ENCODE measurements around the gene VWA2.

The VWA2 gene

DNA sequence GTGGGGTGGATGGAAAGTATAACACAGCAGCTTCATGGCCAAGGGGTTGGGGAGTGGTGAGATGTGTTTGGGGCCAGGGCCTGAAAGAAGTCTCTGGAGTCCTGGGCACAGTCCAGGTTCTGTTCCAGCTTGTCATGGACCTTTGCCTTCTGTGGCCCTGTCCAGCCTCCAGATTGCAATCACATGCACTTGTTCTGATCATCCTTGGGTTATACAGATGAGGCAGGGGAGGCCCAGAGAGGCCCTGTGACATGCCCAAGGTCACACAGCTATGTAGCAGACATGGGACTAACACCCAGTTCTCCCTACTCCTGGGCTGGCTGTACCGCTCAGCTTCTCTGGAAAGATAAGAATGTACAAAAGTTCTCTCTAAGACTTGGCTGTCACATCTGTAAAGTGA, 11.7 kb downstream of the VWA2 start:
- no peak for DNase-seq

- DNase-seq: no peak
Measured at GRCh38 chr10:114252092-114252491, 13.0 kb downstream of the VWA2 start.

GRCh38 chr10:114252883-114253282, 13.8 kb downstream of the VWA2 start:
- no peak for DNase-seq

DNA sequence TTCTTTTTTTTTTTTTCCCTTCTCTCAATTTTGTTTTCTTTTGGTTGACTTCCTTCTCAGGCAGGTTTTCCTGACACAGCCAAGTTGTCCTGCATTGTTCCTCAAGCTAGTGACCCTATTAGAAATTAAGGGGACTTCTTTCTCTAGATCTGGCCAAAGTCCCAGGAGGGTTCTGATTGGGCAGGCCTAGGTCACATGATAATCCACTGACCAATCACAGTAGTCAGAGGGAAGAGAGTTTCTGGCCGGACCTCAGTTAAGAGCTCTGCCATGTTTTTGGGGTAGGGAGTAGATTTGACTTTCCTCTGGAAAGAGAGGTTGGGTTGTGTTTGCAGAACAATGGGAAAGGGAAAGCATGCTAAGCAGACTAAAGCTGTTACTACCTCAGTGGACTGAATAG, 16.2 kb downstream of the VWA2 start:
- no peak for DNase-seq

- DNase-seq: no peak
Measured at GRCh38 chr10:114256008-114256765, 17.1 kb downstream of the VWA2 start.

DNA sequence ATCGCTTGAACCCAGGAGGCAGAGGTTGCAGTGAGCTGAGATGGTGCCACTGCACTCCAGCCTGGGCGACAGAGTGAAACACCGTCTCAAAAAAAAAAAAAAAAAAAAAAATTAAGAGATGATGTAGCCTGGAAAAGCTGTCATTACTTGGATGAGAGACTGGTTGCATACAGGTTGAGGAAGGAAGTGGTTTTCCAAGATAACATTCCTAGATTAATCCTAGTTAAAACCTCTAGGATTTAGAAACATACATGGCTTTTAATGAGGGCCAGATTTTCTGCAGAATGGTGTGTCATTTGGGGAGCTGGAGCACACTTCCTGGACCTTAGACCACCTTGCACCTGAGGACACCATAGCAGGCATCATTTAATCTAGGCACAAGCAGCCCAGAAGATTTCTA, 17.8 kb downstream of the VWA2 start:
- no peak for DNase-seq

DNA sequence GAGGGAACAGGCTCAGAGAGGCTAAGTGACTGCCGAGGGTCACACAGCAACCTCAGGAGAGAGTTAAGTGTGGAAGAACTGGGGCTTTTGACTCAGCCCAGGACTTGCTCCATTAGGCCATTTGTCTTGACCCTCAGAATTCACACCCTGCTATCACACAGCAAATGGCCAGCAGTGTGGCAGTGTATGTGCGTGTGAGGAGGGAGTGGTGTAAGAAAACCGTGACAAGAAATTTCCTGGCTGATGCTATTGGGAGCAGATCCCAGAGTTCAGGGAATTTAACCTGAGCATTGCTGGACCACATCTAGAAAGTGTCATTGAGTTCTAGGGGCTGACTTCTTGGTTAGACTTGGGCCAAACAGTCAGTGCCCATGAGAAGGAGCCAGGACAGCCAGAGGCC, 18.4 kb downstream of the VWA2 start:
- DNase-seq: no peak

GRCh38 chr10:114258274-114258840, 19.3 kb downstream of the VWA2 start:
- DNase-seq: no peak

GRCh38 chr10:114259824-114260223, 20.8 kb downstream of the VWA2 start:
- no peak for DNase-seq

DNA sequence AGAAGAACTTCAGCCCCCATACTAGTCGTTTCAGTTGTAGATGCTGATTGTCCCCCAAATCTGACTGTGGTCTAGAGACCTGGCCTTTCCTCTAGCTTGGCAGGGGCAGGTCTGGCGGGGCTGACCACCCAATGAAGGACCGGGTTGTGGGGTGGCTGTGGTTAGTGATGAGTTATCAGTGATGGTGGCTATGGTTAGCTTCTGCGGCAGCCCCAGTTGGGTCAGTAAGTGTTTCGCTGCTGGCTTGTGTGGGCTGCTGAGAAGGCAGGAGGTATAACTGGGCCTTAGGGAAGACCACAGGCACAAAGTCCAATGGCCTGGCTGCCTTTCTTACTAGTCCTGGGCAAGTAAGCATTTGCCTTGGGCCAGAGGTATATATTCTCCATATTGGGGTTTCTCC, 21.3 kb downstream of the VWA2 start:
- DNase-seq: no peak

- no peak for DNase-seq
Measured at GRCh38 chr10:114261076-114261475, 22.0 kb downstream of the VWA2 start.

DNA sequence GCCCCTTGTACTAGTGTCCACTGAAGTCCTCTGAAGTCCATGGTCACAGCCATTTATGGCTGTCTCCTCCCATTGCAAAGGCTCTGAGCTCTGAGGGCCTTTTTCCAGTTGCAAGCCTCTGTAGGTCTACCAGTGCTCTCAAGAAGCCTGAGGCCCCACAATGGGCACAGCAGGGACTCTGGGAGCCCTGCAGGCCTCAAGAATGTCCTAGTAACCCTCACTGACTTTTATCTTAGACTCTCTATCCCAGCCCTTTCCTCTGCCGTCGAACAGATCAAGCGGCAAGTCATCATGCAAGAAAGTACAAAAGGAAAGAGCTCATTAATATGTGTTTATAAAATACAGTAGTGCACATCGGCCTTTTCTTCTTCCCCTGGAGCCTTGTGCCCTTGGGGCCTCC, 23.4 kb downstream of the VWA2 start:
- DNase-seq: no peak

- no peak for DNase-seq
Measured at GRCh38 chr10:114265392-114266053, 26.5 kb downstream of the VWA2 start.

DNA sequence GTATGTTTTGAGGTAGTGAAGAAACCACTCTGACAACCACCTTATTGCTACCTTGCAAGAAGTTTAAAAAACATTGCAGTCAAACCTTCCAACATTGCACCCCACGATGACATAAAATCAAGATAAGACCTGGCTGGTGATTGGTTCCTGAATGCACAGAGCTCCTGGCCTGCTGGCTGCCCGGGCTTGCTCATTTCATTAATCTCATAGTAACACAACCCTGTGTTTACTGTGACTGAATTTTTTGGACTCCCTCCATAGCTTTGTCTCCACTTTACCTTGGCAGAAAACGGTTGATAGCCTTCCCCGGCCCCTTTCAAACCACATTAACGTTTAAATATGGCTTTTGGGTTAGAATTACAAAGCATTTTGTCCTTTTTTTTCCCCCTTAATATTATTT, 27.5 kb downstream of the VWA2 start:
- DNase-seq: no peak

- DNase-seq: no peak
Measured at GRCh38 chr10:114271075-114271778, 32.2 kb downstream of the VWA2 start.

DNA sequence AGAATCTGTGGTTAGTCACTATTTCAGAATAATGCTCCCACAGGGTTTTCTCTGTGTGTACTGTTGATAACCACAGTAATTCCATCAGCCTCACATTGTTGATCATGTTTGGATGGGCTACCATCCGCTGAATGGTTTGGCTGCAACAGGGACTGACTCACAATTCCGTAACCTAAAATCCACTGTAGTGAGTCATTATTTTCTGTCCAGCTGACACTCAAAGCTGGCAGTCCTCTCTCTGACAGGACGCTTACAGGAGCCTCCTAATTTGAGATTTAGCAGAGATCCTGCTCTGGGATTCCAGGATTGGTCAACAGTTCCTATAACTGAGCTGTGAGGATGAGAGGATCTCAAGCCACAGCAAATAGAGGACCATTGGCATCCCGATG, 32.7 kb downstream of the VWA2 start:
- no peak for DNase-seq

DNA sequence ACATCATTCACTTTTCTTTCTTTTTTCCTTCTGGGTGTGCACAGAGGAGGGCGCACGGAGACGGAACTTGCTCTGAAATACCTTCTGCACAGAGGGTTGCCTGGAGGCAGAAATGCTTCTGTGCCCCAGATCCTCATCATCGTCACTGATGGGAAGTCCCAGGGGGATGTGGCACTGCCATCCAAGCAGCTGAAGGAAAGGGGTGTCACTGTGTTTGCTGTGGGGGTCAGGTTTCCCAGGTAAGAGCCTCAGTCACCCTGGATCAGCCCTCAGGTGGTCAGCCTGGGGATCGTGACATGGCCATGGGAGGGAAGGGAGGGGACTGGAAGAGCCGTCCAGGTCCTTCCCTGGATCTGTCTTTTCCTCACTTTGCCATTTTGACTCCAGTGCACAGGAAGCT, 33.6 kb downstream of the VWA2 start:
- DNase-seq: no peak

DNA sequence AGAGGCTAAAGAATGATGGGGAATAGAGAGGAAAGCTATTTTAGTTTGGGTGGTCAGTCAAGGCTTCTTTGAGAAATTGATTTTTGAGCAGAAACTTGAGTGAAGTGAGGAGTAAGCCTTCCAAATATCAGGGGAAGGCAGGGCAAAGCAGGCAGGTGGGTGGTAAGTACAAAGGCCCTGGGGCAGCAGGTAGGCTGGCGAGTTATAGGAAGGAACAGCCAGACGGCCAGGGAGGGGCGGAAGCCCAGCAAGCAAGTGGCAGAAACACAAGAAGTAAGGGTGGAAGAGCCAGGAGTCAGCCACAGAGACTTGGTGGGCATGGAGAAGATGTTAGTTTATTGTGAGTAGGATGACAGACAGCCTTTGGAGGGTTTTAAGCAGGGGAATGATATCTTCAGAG, 34.9 kb downstream of the VWA2 start:
- no peak for DNase-seq

- DNase-seq: no peak
Measured at GRCh38 chr10:114274616-114275453, 35.8 kb downstream of the VWA2 start.

- no peak for DNase-seq
Measured at GRCh38 chr10:114276066-114276465, 37.0 kb downstream of the VWA2 start.

DNA sequence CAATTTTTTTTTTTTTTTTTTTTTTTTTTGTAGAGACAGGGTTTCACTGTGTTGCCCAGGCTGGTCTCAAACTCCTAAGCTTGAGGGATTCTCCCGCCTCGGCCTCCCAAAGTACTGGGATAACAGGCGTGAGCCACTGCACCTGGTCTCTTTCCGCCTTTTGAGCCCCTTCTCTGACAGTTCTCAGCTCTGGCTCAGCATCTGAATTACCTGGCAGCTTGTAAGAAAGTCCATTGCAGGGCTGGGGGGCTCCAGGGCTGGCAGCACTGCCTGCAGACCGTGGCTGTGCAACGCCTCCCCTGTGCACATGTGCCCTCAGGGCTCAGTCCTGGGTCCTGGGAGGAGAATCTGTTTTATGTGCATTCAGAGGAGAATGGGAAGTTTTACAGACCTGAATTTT, 37.6 kb downstream of the VWA2 start:
- DNase-seq: no peak

DNA sequence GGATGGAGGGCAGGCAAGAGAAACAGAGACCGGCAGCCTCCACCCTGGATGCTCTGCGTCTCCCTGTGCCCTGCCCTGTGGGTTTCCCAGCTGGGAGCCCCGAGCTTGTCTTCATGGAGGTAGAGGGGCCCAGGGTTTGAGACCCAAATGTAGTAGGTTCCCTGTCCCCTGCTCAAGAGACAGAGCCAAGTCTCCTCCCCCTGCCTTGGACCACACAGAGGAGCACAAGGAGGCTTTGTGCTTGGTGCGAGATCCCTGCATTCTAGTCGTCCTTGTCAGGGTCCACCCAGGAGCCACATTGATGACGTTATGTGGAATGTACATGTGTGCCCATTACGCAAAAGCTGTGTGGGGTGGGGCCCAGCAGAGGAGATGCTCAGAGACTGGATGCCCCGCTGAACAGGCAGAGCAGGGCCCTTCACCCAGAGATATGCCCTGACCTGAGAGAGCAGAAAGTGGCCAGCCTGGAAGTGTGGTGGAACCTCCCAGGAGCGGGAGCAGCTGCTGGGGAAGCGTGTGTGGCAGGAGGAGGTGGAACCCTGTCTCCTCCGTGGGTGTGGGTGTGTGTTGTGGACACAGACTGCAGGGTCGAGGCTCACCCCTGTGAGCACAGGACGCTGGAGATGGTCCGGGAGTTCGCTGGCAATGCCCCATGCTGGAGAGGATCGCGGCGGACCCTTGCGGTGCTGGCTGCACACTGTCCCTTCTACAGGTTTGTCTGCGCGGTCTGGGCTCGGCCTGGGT, 39.3 kb downstream of the VWA2 start:
- no peak for DNase-seq
